ENCODE data around the gene CPN1. TPM values are rescaled to one million over a fixed set of nuclear protein-coding genes. Genes with fewer than 3 reads are reported as not detected.

CPN1 gene
- total and polyA plus RNA-seq, 2 of the 8 experiments (the other 6 are each of a cell fraction or from before 2014, with no cell fraction given) = 0.15 to 0.20 TPM

DNA sequence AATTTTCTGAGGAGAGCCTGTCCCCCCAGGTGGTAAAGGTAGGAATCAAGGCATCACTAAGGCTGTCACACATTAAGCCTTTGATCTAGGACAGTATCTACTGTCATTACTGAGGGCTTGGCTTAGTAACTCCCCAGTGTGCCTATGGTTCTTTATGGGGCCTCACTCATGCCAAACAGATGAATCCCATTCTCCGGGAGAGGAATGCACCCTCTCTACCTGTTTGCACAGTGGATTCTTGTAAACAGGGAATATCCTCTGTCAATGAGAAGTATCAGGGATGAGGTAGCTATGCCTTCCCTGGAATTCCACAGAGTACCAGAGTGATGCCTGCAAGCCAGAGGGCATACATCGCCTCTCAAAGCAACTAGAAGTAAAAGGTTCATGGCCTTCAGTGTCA is 3.9 kb upstream of the CPN1 start:
- no peaks in the 10 kb centered on the region for H3K9me3 ChIP-seq (ENCODE audit: insufficient read depth in 2 of 2, low read depth in 1 of 2, low read length in 1 of 2)
- no peaks in the 10 kb centered on the region for H4K20me1 ChIP-seq (replicated peaks in 1 of 2; ENCODE audit: control insufficient read depth in 1 of 2, insufficient read depth in 2 of 2, low read length in 2 of 2)
- H3K18ac ChIP-seq (ENCODE audit: extremely low read depth, low read length) = no peak overlapping the region
- no peak overlapping the region for H2BK120ac ChIP-seq (replicated peaks; ENCODE audit: low read depth, low read length)
- FAIRE-seq (no peak), DNase-seq (ENCODE audit: low read depth in 1 of 2, low spot score in 2 of 2) (no peak)
- no peak overlapping the region for H3K23ac ChIP-seq (ENCODE audit: insufficient read length)
- H3K79me2 ChIP-seq (ENCODE audit: control insufficient read depth in 1 of 2, insufficient read depth in 2 of 2, low read length in 2 of 2) = no peaks in the 10 kb centered on the region
- H2AK5ac ChIP-seq (ENCODE audit: low read depth, low read length) = 0 out of 2 replicates have a peak overlapping the region, but pooled peaks have one; percentile 24
- H3K36me3 ChIP-seq (ENCODE audit: control insufficient read depth in 2 of 4, insufficient read depth in 4 of 4, low read length in 3 of 4) = no peaks in the 10 kb centered on the region
- H3K4me1 ChIP-seq (replicated peaks in 1 of 4; ENCODE audit: control insufficient read depth in 3 of 4, insufficient read depth in 4 of 4, low read length in 3 of 4) = no peaks in the 10 kb centered on the region
- no peak overlapping the region for H3K4me2 ChIP-seq (ENCODE audit: insufficient read depth in 1 of 2, low read depth in 2 of 2, low read length in 2 of 2)
- CTCF ChIA-PET (ENCODE audit: partially characterized antibody) = interaction anchor here (0.8 to 1.4 kb wide), 3 partner anchors 16 to 257 kb away, joined by 3 to 4 read pairs (median 4); no protein-coding TSS in a partner anchor
- H2BK15ac ChIP-seq (ENCODE audit: low read length) = no peak overlapping the region
- no peak overlapping the region for H4K91ac ChIP-seq (replicated peaks; ENCODE audit: insufficient read length, low read length)
- no peaks in the 10 kb centered on the region for H3K79me1 ChIP-seq (ENCODE audit: low read depth, low read length)
- H3K4me3 ChIP-seq (ENCODE audit: extremely low read depth in 1 of 4, insufficient read depth in 2 of 4, low read depth in 3 of 4, low read length in 4 of 4) = no peak overlapping the region
- H4K5ac ChIP-seq (ENCODE audit: insufficient read length, low read depth, low read length) = no peak overlapping the region
- H3K9ac ChIP-seq (replicated peaks in 1 of 4; ENCODE audit: extremely low read depth in 1 of 4, low read depth in 3 of 4, low read length in 3 of 4) = no peak overlapping the region
- H2AFZ ChIP-seq (ENCODE audit: low read length) = no peak overlapping the region
- H2BK20ac ChIP-seq (ENCODE audit: low read length) = no peak overlapping the region
- H3K23me2 ChIP-seq (ENCODE audit: low read depth, low read length) = no peaks in the 10 kb centered on the region
- 67% methylated on average over 2 of the region's 2 CpGs; no CpG with 5 or more reads in 1 of the 2 experiments for WGBS, 2 experiments (ENCODE audit: extremely low coverage in 1 of 2, insufficient coverage in 1 of 2, insufficient read length in 1 of 2, insufficient replicate concordance in 2 of 2, low coverage in 1 of 2, low lambda C conversion rate in 2 of 2, missing lambda C conversion rate in 1 of 2)
- no peak overlapping the region for H4K8ac ChIP-seq (ENCODE audit: extremely low read depth, insufficient read depth, low read length)
- H2BK5ac ChIP-seq (ENCODE audit: low read depth, low read length) = no peak overlapping the region
- no peaks in the 10 kb centered on the region for H3K27me3 ChIP-seq (replicated peaks in 1 of 4; ENCODE audit: control insufficient read depth in 3 of 4, extremely low read depth in 1 of 4, insufficient read depth in 3 of 4, low read length in 3 of 4)
- no peak overlapping the region for H3K4ac ChIP-seq (replicated peaks; ENCODE audit: insufficient read length, low read depth, low read length)
- H3K56ac ChIP-seq (replicated peaks; ENCODE audit: insufficient read length, low read depth, low read length) = no peak overlapping the region
- no peak overlapping the region for H2BK12ac ChIP-seq (ENCODE audit: low read depth, low read length)
- POLR2A ChIA-PET (ENCODE audit: partially characterized antibody) = no interaction called here
- no peak overlapping the region for H3K14ac ChIP-seq (ENCODE audit: insufficient read length)
- H3K27ac ChIP-seq (ENCODE audit: low read depth, low read length) = no peak overlapping the region
- TF ChIP-seq GTF2F1 (IDR thresholded peaks at IDR 0.05; ENCODE audit: borderline replicate concordance, low read depth, low read length) (no peak), EGR1 (IDR thresholded peaks at IDR 0.05; ENCODE audit: borderline replicate concordance, low read depth, low read length) (no peak), NRF1 (IDR thresholded peaks at IDR 0.05; ENCODE audit: low read depth, low read length) (no peak), SP1 (IDR thresholded peaks at IDR 0.05; ENCODE audit: low read depth, low read length) (no peak), ZNF274 (IDR thresholded peaks at IDR 0.05; ENCODE audit: borderline replicate concordance, extremely low read depth, low read length) (no peak), TEAD4 (IDR thresholded peaks at IDR 0.05; ENCODE audit: low read depth, low read length) (no peak), TAF1 (IDR thresholded peaks at IDR 0.05; ENCODE audit: low read depth, low read length) (no peak), YY1 (IDR thresholded peaks at IDR 0.05; ENCODE audit: low read depth, low read length) (no peak), CBX8 (IDR thresholded peaks at IDR 0.05; ENCODE audit: borderline replicate concordance, low read depth, low read length) (no peak), KDM1A (IDR thresholded peaks at IDR 0.05; ENCODE audit: borderline replicate concordance, low read length) (no peak), SAP30 (IDR thresholded peaks at IDR 0.05; ENCODE audit: insufficient read depth, insufficient replicate concordance, low read length) (no peak), MAFK (IDR thresholded peaks at IDR 0.05; ENCODE audit: low read depth, low read length) (no peak), BRCA1 (IDR thresholded peaks at IDR 0.05; ENCODE audit: low read depth, low read length) (no peak), SP4 (IDR thresholded peaks at IDR 0.05; ENCODE audit: low read length) (no peak)
